GM18517 (cell line): ENCODE results near the gene KRTAP10-9.
"Not testable (repeated sequence)": the region's sequence is repeated elsewhere in the genome, so short reads cannot be mapped to it uniquely, and the experiment has no call there.

Source experiments
- ATAC-seq: cut with Tn5 transposase; IDR thresholded peaks from one replicate; pipeline ENCODE4 v1.9.1; 2021; ENCODE audit warnings: mild to moderate bottlenecking, moderate library complexity; ENCODE audit not compliant: unreplicated experiment

KRTAP10-9 gene, protein sequence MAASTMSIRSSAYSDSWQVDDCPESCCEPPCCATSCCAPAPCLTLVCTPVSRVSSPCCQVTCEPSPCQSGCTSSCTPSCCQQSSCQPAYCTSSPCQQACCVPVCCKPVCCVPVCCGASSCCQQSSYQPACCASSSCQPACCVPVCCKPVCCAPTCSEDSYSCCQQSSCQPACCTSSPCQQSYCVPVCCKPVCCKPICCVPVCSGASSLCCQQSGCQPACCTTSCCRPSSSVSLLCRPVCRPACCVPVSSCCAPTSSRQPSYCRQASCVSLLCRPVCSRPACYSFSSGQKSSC

DNA sequence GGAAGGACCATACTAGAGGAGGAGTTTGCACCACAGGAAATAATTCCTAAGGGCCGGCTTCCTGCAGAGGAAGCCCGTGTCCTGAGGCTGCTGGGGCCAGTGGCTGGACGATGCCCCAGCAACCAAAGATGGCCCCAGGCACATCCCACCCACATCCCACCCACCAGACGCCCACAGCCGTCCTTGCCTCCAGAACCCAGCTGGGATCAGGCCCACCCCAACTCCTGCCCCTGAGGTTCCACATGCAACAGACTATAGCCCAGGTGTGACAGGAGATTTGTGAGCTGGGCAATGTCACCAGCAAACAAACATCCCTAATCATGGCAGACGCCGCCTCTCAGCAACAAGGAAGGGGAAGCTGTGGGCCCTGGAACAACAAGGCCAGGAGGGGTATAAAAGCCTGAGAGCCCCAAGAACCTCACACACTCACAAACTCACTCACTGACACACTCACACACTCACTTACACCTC lies at the start of gene KRTAP10-9:
TSS of gene KRTAP10-9 (plus strand) at position 421 of the 471 bp plus-strand sequence. CDS start 79 bp downstream, outside the sequence.
- ATAC-seq: no peak

DNA sequence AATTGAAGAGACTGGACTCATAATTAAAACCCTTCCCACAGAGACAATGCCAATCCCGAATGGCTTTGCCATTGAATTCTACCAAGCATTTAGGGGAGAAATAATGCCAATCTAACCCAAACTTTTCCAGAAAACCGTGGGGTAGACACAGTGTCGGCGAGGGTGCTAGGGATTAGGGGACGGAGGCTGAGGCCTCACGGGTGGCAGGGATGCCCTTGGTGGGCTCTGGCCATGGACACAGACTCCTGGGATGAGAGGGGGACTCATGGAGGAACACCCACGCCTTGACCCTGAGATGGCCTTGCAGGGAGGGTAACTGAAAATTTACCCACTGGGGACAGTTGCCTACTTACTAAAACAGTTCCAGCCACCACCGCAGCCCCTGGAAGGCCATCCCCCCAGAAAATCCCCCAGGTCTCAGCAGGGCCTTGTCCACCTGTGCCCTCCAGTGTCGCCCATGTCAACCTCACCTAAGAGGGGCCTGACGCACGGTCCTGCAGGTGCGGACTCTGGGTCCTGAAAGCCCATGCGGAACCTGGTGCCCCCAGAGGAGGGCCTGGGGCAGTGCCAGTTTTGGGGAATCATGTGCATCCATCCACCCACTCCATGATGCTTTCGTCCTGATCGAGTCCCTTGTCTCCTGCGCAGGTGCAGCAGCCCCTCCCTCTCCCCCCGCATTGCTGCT lies 48.4 kb upstream of the KRTAP10-9 start:
- no peak for ATAC-seq

DNA sequence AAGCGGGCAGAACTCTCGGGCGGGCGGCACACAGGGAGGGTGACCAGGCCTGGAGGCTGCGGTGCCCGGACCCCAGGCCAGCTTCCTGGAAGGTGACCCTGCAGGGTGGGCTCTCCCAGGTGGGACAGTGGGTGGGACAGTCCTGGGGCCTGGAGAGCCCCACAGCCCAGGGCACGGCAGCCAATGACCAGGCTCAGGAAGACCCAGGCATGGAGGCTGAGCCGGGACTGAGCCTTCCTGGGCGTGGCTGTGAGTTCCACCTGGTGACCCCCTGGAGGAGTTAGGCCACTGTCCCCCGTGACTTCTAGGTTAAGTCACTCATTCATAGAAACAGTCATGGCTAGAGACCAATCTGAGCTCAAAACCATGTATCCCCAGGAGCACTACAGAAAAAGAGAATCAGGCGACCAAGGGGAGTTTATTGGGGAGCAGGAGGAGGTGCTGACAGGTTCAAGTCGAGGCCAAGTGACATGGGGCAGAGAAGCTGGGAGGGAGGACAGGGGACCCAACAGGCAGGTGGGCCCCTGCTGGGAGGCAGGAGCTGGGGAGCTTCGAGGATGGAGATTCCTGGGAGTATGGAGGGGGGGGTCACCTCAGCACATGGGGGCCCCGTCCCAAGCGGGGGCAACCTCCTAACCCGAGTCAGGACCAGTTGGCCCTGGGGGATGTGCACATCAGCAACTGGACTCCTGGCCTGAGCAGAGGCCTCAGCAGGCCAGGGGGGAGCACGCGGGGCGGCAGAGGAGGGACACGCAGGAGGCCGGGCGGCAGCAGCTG lies 47.6 kb upstream of the KRTAP10-9 start:
- ATAC-seq: no peak

DNA sequence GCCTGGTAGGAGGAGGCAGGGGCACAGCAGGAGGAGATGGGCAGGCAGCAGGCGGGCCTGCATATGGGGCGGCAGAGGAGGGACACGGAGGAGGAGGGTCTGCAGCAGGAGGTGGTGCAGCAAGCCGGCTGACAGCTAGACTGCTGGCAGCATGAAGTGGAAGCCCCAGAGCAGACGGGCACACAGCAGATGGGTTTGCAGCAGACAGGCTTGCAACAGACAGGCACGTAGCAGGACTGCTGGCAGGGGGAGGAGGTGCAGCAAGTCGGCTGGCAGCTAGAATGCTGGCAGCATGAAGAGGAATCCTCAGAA lies 47.1 kb upstream of the KRTAP10-9 start:
- ATAC-seq: no peak

DNA sequence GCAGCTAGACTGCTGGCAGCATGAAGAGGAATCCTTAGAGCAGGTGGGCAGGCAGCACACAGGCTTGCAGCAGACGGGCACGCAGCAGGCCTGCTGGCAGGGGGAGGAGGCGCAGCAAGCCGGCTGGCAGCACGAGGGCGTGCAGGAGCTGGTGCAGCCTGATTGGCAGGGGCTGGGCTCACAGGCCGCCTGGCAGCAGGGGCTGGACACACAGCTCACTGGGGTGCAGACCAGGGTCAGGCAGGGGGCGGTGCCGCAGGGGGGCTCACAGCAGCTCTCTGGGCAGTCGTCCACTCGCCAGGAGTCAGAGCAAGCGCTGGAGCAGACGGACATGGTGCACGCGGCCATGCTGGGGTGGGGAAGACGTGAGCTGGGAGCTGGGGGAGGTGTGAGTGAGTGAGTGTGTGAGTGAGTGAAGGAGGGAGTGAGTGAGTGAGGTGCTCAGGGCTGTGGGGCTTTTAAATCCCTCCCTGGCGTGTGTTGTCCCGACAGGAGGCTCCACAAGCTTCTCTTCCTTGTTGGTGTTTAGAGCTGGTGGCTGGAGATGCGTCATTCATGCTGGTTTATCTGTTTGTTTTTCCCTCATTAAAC lies 46.6 kb upstream of the KRTAP10-9 start, which contains the start of gene KRTAP10-5:
TSS of gene KRTAP10-5 (minus strand) at position 374 of the 591 bp plus-strand sequence. CDS start at position 348, 26 bp downstream.
- not testable (repeated sequence) for ATAC-seq

DNA sequence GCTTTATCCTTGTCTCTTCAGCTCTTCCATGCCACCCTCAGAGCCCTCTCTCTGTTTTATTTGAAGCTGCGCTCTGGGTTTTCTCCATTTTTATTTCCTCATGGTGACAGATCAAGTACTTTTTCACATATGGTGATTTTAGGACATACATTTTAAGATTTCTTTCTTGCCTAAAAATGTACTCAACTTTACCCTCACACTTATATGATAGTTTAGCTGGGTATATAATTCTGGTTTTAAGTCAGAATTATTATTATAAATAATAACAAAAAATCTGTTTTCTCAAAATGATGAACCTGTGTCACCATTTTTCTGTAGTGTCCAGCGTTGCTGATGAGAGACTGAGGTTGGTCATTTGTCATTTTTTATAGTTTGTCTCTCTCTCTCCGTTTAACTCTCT lies 45.7 kb upstream of the KRTAP10-9 start:
- ATAC-seq: no peak

DNA sequence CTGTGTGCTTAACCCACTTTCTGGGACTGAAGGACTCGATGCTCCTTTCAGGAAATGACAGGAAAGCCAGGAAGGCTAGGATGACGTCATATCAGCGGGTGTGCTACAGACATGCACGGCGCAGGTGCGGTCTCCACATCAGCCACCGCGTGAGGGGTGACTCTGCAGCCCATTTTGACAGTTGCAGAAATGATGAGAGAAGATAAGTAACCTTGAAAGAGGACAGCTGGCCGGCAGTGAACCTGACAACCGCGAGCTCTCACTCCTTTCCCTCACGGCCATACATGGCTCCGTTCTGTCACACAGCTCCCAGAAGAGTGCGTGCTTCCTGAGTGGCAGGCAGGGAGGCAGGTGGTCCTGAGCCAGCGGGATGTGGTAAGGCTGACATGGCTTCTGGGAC lies 44.8 kb upstream of the KRTAP10-9 start:
- ATAC-seq: no peak

DNA sequence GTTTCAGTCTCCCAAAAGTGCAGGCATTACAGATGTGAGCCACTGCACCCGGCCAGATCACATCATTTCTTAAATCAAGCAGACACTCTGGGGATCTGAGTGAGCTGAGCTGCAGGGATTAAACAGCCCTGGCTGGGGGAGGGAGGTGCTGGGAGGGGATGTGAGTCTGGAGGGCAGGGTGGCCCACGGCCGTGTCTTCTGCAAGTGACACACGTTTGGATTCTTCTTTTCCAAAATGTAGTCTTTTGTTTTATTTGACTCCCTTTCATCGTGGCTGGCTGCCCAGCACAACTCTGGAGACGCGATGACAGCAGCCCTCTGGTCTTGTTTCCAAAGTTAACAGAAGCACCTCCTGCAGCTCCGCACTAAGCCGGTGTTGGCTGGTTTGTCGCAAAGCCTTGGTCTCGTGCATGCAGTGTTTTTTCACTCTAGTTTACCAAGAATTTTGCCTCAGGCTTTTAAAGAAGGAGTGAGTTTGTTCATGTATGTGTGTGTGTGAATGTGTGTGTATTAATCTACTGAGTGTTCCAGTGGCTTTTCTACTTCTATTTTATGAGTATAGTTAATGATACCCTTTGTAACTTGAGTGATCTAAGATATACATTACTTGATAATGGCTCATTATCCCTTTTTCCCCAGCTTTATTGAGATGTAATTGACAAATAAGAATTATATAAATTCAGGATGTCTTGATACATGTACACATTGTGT lies 43.6 kb upstream of the KRTAP10-9 start:
- no peak for ATAC-seq

DNA sequence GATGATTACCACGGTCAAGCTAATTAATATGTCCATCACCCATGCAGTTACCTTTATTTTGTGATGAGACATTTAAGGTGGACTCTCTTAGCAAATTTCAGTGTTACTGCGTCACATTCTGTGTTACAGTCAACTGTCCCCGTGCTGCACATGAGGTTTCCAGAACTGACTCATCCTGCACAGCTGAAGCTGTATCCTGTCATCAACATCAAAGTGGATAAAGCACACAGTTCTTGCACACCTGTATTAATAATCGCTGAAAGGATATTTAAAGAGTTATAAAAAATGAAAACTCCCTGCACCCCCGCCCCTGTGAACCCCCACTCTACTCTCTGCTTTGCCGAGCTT lies 43.1 kb upstream of the KRTAP10-9 start:
- ATAC-seq: no peak

DNA sequence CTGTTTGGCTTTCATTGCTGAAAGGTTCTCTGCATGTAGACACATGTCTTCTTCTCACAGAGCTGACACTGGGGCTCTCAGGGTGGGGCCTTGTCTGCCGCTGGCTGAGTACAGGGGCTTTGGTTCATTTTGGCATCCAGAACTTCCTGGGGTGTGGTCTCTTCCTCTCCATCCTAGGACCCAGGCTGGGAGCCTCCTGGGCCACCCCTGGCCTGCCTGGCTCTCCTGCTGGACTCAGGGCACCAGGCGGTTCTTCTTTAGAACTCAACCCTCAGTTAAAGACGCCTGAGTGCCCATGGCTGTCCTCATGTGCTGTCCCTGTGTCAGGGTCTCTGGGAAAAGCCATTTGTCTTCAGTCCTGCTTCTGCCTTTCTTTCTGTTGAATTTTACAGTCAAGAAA lies 41.0 kb upstream of the KRTAP10-9 start:
- no peak for ATAC-seq

DNA sequence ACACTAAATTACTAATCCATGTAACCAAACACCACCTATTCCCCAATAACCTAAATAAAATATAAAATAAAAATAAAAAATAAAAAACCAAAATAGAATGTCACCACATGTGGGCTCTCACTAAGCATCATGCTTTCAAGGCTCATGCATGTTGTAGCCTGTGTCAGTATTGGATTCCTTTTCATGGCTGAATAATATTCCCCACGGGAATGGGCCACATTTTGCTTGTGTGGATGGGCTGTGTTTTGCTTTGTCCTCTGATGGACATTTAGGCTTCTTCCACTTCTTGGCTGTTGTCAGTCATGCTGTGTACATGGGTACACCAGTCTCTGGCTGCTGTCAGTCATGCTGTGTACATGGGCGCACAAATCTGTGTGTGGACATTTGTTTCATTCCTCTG lies 37.8 kb upstream of the KRTAP10-9 start:
- ATAC-seq: no peak

DNA sequence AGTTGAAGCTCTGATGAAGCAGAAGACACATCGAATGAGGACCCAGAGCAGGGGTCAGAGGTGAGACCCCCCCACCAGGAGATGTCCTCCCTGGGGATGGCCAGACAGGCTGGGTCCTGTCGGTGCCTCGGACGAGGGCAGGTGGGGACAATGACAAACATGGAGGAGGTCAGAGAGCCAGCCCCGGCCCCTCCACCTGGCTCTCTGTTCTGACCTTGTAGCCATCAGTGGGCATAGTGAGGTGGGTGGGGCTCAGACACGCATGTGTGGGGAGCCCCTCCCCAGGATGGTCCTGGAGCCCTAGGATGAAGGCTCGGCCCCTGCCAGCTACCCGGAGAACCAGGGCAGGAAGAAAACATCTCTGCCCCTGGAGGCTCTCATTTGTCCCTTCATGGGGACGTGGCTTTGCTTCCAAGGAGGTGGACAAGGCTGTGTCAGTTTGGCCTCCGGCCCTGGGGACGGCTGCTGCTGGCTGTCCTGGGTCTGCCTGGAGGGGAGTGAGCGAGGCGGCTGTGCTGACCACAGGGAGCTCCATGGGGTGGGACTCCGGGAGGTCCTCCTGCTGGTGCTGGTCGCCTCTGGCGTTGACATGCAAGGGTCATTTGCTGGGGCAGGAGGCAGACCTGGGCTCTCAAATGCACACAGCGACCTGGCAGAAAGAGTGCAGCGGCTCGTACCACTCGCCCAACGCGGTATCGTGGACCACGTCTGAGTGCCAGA lies 37.1 kb upstream of the KRTAP10-9 start:
- no peak for ATAC-seq

DNA sequence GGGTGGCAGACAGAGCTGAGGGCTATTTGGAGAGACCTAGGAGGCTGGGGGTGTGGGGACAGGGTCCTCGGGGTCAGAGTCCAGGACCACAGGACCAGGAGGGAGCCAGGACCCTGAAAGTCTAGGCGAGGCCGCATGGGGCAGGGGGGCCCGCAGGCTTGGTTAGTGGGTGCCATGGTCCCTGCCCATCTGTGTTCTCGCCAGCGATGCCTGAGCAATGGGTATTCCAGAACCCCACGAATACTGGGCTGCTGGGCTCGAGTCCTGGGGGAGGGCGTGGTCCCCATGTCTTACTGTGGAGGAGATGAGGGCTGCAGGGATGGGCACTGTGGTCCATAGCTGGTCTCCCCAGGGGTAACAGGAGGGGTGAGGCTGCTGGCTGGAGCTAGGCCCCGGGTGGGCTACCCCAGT lies 36.6 kb upstream of the KRTAP10-9 start:
- ATAC-seq: no peak

DNA sequence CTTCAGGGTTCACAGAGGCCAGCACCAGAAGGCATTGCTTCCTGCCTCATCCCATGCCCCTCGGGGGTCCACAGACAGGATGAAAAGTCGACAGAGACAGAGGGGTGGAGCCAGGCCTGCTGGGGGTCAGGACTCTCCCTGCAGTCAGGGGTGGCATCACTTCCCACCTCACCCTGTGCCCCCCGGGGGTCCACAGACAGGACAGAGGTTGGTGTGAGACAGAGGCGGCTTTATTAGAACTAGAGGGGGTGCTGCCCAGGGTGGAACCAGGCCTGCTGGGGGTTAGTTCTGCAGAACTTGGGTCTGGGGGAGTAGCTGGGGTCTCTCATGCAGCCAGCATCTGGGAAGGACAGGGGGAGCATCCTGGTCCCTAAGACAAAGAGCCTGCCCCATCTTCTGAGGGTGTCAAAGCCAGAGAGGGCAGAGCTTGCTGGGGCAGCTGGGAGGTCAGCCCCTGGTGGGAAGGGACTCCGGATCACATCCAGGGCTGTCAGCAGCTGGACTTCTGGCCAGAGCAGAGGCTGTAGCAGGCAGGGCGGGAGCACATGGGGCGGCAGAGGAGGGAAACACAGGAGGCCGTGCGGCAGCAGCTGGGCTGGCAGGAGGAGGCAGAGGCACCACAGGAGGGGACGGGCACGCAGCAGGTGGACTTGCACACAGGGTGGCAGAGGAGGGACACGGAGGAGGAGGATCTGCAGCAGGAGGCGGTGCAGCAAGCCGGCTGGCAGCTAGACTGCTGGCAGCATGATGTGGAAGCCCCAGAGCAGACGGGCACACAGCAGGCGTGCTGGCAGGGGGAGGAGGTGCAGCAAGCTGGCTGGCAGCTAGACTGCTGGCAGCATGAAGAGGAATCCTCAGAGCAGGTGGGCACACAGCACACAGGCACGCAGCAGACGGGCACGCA lies 35.7 kb upstream of the KRTAP10-9 start:
- not testable (repeated sequence) for ATAC-seq

DNA sequence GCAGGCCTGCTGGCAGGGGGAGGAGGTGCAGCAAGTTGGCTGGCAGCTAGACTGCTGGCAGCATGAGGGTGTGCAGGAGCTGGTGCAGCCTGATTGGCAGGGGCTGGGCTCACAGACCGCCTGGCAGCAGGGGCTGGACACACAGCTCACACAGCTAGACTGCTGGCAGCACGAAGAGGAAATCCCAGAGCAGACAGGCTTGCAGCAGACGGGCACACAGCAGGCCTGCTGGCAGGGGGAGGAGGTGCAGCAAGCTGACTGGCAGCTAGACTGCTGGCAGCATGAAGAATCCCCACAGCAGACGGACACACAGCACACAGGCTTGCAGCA lies 35.1 kb upstream of the KRTAP10-9 start:
- not testable (repeated sequence) for ATAC-seq

DNA sequence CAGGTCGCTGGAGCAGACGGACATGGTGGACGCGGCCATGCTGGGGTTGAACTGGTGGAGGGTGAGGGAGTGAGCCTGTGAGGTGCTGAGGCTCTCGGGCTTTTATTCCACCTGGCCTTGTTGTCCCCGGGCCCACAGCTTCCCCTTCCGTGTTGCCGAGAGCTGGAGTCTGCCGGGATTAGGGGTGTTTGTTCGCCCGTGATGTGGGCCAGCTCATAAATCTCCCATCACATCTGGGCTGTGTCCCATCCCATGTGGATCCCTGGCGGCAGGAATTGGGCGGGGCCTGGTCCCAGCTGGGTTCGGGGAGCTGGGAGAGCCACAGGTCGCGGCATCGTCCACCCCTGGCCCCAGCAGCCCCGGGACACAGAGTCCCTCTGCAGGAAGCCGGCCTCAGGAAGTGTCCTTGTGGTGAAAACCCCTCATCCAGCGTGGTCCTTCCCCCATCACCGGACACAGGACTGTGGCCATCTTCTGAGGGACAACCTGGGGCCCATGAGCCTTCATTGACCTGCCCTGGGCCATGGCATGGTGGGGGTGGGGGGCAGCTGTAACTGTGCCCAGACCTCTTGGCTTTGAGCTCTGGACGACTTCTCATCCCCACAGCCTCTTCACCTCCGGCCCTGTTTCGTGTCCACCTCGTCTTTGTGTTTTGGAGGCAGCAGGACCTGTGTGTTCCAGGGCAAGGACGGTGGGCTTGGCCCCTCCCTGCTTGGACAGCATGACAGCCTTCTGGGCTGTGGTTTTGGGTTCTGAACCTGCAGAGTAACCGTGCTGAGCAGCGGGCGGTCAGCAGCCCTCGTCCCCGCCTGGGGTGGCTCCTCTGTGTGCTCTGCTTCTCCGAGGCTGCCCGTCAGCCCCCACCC lies 34.2 kb upstream of the KRTAP10-9 start, which contains the start of gene KRTAP10-6:
TSS of gene KRTAP10-6 (minus strand) at position 60 of the 866 bp plus-strand sequence. CDS start at position 39, 21 bp downstream.
- ATAC-seq: no peak

DNA sequence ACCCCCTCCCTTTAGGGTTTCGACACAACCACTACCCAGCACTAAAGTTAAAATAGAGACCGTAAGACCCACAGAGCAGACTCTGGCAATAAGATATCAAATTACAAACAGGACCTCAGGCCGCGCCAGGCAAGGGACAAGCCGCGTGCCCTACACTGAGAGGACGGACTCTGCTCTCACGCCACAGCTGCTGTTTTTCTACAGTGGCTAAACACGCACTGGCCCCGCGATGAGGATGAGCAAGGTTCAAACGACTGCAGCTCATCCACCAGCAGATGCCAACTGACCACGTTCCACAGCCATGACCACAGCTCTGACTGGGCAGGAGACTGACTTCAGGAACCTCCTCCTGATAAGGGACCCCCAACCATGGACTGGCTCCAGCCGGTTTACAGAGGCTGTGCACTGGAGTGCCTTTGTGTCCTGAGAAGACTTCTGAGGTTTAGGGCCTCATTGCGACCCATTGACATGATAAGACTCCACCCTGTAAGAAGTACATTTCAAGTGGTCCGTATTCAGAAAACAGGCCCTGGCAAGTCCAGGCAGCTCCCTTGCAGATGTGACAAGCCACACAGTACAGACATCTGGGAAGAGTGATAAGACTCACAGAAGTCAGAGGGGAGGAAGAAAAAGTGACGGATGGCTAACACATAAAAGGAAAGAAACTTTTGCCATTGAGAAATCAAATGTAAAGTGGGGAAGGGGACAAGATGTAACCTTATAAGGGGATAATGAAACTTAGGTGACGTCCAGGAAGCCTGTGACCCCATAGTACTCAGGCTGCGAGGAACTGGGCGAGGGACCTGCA lies 33.1 kb upstream of the KRTAP10-9 start:
- ATAC-seq: no peak
